HG03354 (cell line): ENCODE measurements around the gene IGF1R.

Source experiments
- ATAC-seq: cut with Tn5 transposase; IDR thresholded peaks from one replicate; pipeline ENCODE4 v1.9.1; 2021; ENCODE audit warnings: mild to moderate bottlenecking; ENCODE audit not compliant: unreplicated experiment, poor library complexity, severe bottlenecking

The IGF1R gene

DNA sequence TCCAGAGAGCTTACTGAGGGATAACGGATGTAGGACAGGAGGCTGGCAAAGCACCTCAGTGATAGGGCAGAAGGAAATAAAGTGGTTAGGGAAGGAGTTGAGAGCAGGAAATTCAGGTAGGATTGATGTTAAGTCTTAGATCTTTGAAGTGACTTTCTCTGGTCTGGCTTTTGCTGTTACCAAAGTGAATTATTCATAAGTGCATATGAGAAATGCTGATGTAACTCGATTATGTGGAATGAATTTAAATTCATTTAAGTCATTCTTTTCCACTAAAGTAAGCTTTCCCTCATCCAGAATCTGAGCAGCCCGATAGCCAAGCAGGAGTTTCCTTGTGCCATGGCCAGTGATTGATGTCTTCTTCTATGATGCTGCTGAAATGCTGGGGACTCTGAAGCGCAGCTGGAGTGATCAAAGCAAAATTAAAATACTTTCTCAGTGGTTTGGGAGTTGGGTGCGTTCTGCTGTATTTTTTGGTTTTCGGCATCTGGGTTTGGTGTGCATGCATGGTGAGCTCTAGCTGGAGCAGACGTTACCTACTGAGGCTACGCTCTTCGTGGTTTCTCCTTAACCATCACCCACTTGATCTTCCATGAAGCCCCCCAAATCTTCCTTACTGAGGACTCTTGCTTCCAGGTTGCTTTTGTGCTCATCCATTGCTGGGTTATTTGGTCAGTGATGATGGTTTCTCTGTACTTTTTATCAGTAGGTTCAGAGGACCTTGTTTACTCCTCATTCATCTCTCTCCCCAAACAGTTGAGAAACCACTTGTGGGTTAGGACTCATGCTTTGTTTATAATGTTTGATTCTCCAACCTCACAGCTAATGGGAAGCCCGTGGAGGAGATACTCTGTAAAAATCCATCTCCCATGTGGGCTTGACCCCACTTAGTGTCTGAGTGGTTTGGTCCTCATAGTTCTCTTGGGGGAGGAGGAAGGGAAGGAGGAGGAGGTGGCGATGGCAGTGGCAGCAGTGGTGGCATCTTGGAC lies 72.5 kb downstream of the IGF1R start:
- no peak for ATAC-seq

GRCh38 chr15:98722209-98722608 lies 73.9 kb downstream of the IGF1R start:
- ATAC-seq: no peak

DNA sequence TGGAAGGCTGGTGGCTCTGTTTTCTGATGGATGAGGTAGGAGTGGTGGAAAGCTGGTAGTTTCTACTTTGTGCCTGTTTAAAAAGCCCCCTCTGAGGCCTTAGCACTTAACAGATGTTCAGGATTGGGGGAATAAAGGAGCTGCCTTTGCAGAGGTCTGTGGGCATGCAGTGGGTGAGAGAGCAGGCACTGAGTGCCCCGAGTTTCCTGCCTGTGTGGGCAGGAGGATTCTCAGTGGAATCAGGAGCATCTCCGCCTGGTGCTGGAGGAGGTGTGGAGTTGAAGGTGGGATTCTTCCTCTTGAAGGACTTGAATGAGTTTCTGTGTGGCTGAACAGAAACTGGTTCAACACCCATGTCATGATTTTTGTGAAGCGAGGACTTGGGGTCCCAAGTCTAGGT lies 74.3 kb downstream of the IGF1R start:
- ATAC-seq: no peak

DNA sequence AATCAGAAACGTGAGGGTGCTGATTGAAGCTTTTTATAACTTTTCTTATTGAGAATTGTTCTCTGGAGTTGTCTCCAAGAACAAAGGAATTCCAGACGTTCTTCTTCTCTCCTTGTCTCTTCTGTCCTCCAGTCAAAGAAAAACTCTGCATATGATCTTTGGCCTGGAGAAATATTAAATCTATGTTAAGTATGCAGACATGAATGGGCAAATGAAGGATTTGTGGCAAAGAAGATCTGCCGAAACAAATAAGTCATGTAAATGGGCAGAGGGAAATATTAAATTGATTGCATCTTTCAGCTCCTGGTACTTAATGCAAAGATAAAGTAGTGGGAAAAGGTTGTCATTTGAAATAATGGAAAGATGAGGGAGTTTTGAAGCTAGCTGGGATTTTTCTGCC lies 74.9 kb downstream of the IGF1R start:
- no peak for ATAC-seq

GRCh38 chr15:98724048-98724447 lies 75.7 kb downstream of the IGF1R start:
- ATAC-seq: no peak

- no peak for ATAC-seq
These were observed 76.2 kb downstream of the IGF1R start for GRCh38 chr15:98724494-98724893.

GRCh38 chr15:98725874-98726273 lies 77.5 kb downstream of the IGF1R start:
- ATAC-seq: no peak

DNA sequence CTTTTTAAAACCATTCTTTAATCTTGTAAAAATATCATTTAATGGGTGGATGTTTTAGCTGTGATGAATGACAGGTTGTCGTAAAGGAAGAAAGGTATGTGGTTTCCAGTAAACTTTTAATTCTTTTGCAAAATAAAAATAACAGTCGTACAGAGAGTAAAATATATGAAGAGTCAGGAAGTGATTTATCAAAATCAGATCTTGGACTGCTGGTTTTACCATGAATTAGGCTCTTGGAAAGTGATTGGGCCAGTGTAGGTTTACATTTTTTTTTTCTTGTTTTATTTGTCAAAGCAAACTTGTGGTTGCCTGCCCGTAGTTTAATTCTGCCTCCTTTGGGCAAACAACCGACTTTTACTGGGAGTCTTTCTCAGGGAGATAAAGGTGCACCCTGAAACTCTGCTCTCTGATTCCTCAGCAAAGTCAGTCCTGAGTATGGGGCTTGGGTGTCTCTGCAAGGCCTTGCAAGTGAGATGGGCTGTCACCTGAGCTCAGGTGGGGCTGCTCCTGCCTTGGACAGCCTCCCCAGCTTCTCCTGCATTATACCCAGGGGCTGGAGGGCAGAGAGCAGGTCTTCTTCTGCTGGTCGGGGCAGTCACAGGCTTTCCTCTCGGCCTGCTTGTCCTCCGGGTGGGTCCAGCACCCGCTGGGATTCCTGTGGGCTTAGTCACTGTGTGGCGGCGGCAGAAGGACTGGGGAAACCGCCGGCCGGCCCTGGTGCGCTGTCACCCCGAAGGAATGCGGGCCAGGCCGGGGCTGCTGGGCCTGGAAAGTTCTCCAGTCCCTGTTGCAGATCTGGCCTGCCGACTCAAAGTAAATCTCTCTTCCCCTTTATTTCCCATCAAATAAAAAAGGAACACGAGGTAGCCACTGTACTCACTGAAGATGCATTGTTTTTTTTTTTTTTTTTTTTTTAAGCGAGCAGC lies 79.0 kb downstream of the IGF1R start:
- no peak for ATAC-seq

GRCh38 chr15:98728082-98728810 lies 79.9 kb downstream of the IGF1R start:
- ATAC-seq: no peak

- ATAC-seq: no peak
These were observed 80.4 kb downstream of the IGF1R start for GRCh38 chr15:98728811-98729160.

- ATAC-seq: no peak
These were observed 81.2 kb downstream of the IGF1R start for GRCh38 chr15:98729446-98730042.

GRCh38 chr15:98730860-98731711 lies 82.7 kb downstream of the IGF1R start:
- ATAC-seq: no peak

DNA sequence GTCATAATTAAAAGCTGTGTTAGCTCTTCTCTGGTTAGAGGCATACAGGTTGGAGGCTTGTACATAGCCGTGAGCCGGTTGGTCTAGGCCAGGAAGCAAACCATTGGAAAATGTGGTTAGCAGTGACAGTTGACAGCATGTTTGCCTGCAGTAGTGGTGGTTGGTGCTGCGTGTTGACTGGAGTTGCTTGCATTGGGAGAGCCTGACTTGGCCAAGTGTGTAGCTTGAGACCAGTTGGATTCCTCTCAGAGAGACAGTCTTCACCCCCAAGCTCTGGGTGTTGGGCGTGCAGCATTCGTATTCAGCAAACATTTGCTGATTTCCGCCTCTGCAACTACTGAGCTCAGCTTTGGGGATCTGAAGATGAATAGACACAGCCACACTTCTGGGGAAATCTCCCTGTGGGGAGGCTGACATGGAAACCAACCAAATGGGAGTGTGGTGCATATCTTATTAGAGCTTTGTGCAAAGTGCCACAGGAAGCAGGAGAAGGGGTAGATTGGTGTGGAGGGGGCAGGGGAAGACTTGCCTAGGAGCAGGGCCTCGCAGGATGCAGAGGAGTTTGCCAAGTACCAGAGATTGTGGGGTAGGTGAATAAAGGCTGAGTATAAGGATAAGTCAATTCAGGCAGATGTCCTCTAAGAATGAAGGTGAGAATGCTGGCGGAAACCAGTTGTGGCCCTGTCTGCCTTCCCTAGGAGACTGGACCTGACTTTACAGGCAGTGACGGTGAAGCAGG lies 83.5 kb downstream of the IGF1R start:
- ATAC-seq: no peak

DNA sequence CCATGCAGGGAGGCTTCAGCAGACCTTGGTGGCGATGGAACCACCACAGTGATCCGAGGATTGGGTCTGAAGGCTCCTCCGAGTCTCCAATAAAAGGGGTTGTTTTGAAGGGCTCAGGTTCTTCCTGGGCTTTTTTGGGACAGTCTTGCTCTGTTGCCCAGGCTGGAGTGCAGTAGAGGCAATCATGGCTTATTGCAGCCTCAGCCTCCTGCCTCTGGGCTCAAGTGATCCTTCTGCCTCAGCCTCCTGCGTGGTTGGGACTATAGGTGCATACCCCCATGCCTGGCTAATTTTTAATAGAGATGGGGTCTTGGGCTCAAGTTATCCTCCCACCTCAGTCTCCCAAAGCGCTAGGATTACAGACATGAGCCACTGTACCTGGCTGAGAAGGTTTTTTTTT lies 84.8 kb downstream of the IGF1R start:
- no peak for ATAC-seq

GRCh38 chr15:98734466-98735199 lies 86.3 kb downstream of the IGF1R start:
- ATAC-seq: no peak

GRCh38 chr15:98735304-98735703 lies 87.0 kb downstream of the IGF1R start:
- ATAC-seq: no peak

GRCh38 chr15:98735895-98736617 lies 87.7 kb downstream of the IGF1R start:
- no peak for ATAC-seq
